ENCODE measurements around the gene NLRC3.
"Not testable (repeated sequence)": the region's sequence is repeated elsewhere in the genome, so short reads cannot be mapped to it uniquely, and the experiment has no call there.

Gene NLRC3

GRCh38 chr16:3511286-3512180 is 65.7 kb downstream of the NLRC3 start:
- DNase-seq = no peak

- DNase-seq = no peak
Observed at GRCh38 chr16:3510416-3510815, 66.8 kb downstream of the NLRC3 start.

- DNase-seq = no peak
Observed at GRCh38 chr16:3509470-3509928, 67.7 kb downstream of the NLRC3 start.

- DNase-seq = no peak
Observed at GRCh38 chr16:3508736-3509135, 68.5 kb downstream of the NLRC3 start.

- DNase-seq = no peak
Observed at GRCh38 chr16:3503523-3503922, 73.7 kb downstream of the NLRC3 start.

- DNase-seq = peak; percentile 41
Observed at GRCh38 chr16:3501783-3502400, 75.3 kb downstream of the NLRC3 start.

- not testable (repeated sequence) for DNase-seq
Observed at GRCh38 chr16:3501412-3501761, 75.8 kb downstream of the NLRC3 start.

GRCh38 chr16:3498988-3499387 is 78.2 kb downstream of the NLRC3 start:
- DNase-seq = no peak

GRCh38 chr16:3497771-3498170 is 79.4 kb downstream of the NLRC3 start:
- no peak for DNase-seq

GRCh38 chr16:3496386-3496785 is 80.8 kb downstream of the NLRC3 start:
- no peak for DNase-seq

- DNase-seq = no peak
Observed at GRCh38 chr16:3495176-3495575, 82.0 kb downstream of the NLRC3 start, which contains the start of gene C16orf90. Gene C16orf90, minus strand, starts transcription at chr16:3495489. Its CDS starts 68 bp downstream, at chr16:3495421.

- no peak for DNase-seq
Observed at GRCh38 chr16:3494386-3494973, 82.7 kb downstream of the NLRC3 start.

GRCh38 chr16:3492356-3492755 is 84.8 kb downstream of the NLRC3 start:
- no peak for DNase-seq

GRCh38 chr16:3490911-3491629 is 86.1 kb downstream of the NLRC3 start:
- peak; percentile 28 for DNase-seq
